ENCODE measurements around the gene SCUBE3. TPM values are rescaled to one million over a fixed set of nuclear protein-coding genes. Genes with fewer than 3 reads are reported as not detected.

SCUBE3 gene
- total and polyA plus RNA-seq, 2 experiments from 2014 or later: 78.2 to 78.7 TPM

DNA sequence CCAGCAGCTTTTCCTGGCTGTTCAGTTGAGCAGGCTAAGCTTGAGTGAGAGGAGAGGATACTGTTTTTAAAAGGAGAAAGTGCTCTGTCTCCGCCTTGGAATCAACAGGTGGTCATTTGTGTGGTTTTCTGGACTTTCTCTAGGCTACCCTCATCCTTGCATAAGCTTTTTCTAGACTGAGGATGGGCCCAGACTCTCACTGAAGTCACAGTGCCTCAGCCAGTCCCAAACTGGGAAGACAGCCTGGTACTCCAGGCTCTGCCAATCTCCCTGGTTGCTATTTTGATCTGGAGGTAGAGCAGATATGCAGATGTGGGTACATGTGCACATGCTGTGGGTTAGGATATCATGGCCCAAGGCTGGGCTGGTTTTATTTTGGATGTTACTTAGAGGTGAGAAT, 7.0 kb downstream of the SCUBE3 start:
- Histone ChIP-seq H3K4me3 (no peak overlapping the region), H3K27ac (no peak overlapping the region), H3K4me1 (ENCODE audit: low read depth) (peaks cover 61% of the 10 kb centered on the region), H3K36me3 (no peaks in the 10 kb centered on the region), H3K9me3 (ENCODE audit: low read depth) (no peaks in the 10 kb centered on the region), H3K27me3 (no peaks in the 10 kb centered on the region)
- TF ChIP-seq, protein P1, sequence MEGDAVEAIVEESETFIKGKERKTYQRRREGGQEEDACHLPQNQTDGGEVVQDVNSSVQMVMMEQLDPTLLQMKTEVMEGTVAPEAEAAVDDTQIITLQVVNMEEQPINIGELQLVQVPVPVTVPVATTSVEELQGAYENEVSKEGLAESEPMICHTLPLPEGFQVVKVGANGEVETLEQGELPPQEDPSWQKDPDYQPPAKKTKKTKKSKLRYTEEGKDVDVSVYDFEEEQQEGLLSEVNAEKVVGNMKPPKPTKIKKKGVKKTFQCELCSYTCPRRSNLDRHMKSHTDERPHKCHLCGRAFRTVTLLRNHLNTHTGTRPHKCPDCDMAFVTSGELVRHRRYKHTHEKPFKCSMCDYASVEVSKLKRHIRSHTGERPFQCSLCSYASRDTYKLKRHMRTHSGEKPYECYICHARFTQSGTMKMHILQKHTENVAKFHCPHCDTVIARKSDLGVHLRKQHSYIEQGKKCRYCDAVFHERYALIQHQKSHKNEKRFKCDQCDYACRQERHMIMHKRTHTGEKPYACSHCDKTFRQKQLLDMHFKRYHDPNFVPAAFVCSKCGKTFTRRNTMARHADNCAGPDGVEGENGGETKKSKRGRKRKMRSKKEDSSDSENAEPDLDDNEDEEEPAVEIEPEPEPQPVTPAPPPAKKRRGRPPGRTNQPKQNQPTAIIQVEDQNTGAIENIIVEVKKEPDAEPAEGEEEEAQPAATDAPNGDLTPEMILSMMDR (IDR thresholded peaks at IDR 0.05; ENCODE audit: low read depth, low read length): no peak
- no peak for DNase-seq (ENCODE audit: low read depth in 1 of 2, low spot score in 1 of 2)

DNA sequence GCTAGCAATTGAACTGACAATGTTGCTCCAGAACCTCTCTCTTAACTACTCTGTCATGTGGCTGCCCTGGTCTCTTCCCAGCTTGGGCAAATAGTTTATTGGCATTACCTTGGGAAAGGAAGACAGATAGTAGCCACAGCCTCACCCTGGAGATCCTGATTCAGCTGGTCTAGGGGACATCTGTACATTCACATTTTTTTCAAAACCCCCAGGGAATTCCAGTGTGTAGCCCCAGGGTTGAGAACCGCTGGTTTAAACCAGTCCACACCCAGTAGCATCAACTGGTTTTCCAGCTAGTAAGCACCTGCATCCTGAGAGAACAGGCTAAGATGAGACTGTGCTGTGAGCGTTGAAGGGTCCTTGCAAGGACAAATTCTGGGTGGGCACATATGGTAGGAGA, 9.6 kb downstream of the SCUBE3 start:
- TF ChIP-seq, protein P1 (IDR thresholded peaks at IDR 0.05; ENCODE audit: low read depth, low read length): no peak
- Histone ChIP-seq H3K4me1 (ENCODE audit: low read depth) (peaks cover 46% of the 10 kb centered on the region), H3K4me3 (no peak overlapping the region), H3K27me3 (no peaks in the 10 kb centered on the region), H3K9me3 (ENCODE audit: low read depth) (no peaks in the 10 kb centered on the region), H3K27ac (no peak overlapping the region), H3K36me3 (no peaks in the 10 kb centered on the region)
- DNase-seq (ENCODE audit: low read depth in 1 of 2, low spot score in 1 of 2): no peak

DNA sequence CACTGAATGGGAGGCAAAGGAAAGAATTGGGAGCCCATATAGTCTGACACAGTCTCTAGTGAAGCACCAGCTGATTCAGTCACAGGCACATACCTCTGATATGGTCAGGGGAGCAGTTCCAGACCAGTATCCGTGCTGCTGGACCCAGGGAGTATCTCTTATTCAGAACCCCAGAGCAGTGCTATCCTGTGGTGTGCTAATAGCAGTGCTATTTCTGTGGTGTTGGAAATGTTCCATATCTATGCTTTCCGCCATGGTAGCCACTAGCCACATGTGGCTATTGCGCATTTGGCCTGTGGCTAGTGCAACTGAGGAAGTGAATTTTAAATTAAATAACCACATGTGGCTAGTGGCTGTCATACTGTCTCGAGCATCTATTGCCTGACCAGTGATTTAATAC, 11.0 kb downstream of the SCUBE3 start:
- peak in 1 of 2 donors; percentile 24 for DNase-seq (ENCODE audit: low read depth in 1 of 2, low spot score in 1 of 2)
- no peaks in the 10 kb centered on the region for H3K27me3 ChIP-seq
- no peak overlapping the region for H3K4me3 ChIP-seq
- TF ChIP-seq, protein P1 (IDR thresholded peaks at IDR 0.05; ENCODE audit: low read depth, low read length): no peak
- H3K9me3 ChIP-seq (ENCODE audit: low read depth): no peaks in the 10 kb centered on the region
- H3K27ac ChIP-seq: no peak overlapping the region
- no peaks in the 10 kb centered on the region for H3K36me3 ChIP-seq
- H3K4me1 ChIP-seq (ENCODE audit: low read depth): peaks cover 33% of the 10 kb centered on the region

DNA sequence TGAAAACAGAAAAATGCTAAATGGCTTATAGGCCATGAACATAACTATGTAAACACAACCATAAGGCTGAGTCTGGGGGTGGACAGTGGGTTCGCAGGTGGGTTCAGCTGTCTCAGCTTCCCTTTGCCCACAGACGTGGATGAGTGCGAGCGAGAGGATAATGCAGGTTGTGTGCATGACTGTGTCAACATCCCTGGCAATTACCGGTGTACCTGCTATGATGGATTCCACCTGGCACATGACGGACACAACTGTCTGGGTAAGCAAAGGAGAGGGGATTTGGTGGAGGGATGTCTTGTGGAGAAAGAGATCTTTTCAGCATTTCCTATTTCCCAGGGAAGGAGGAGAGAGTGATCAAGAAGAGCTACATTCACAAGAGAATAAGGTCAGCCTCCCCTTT, 14.7 kb downstream of the SCUBE3 start:
- TF ChIP-seq, protein P1 (IDR thresholded peaks at IDR 0.05; ENCODE audit: low read depth, low read length): no peak
- H3K27me3 ChIP-seq: no peaks in the 10 kb centered on the region
- H3K4me1 ChIP-seq (ENCODE audit: low read depth): peaks cover 26% of the 10 kb centered on the region
- H3K36me3 ChIP-seq: peaks cover 8% of the 10 kb centered on the region
- no peaks in the 10 kb centered on the region for H3K9me3 ChIP-seq (ENCODE audit: low read depth)
- no peak overlapping the region for H3K27ac ChIP-seq
- no peak for DNase-seq (ENCODE audit: low read depth in 1 of 2, low spot score in 1 of 2)
- H3K4me3 ChIP-seq: no peak overlapping the region

DNA sequence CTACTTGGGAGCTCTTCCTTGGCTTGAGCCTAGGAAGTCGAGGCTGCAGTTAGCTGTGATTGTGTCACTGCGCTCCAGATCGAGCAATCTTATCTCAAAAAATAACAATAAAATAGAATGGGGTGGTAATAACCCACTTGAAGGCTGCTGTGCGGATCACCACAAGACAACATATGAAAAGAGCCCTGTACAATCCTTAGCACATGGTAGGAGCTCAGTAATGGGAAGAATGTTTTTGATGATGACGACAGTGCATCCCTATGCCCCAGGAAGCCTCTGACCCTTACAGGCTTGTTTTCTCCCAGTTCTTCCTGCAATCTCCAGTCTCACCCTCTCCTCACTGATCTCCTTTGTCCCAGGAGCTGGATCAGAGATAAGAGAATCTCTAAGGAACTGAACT, 15.5 kb downstream of the SCUBE3 start:
- Histone ChIP-seq H3K4me1 (ENCODE audit: low read depth) (peaks cover 26% of the 10 kb centered on the region), H3K4me3 (no peak overlapping the region), H3K9me3 (ENCODE audit: low read depth) (no peaks in the 10 kb centered on the region), H3K36me3 (peaks cover 11% of the 10 kb centered on the region), H3K27me3 (no peaks in the 10 kb centered on the region), H3K27ac (no peak overlapping the region)
- TF ChIP-seq, protein P1 (IDR thresholded peaks at IDR 0.05; ENCODE audit: low read depth, low read length): no peak
- no peak for DNase-seq (ENCODE audit: low read depth in 1 of 2, low spot score in 1 of 2)

DNA sequence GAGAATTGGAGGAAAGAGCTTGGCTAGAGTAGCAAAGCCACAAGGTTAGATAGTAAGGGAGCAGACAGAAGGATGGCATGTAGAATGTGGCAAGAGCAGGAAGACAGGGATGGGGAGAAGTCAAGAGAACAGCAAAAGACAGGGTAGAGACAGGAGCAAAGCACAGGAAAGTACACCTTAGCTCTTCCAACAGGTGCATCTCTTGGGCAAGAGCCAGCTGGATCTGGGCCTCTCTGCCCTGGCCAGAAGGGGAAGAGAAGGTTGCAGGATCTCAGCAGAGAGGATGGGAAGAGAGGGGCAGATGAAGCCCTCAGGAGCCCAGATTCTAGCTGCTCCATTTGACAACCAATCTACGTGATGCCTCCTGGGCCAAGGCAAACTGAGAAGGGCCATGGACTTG, 16.7 kb downstream of the SCUBE3 start:
- peaks cover 19% of the 10 kb centered on the region for H3K36me3 ChIP-seq
- H3K27me3 ChIP-seq: no peaks in the 10 kb centered on the region
- TF ChIP-seq, protein P1 (IDR thresholded peaks at IDR 0.05; ENCODE audit: low read depth, low read length): no peak
- DNase-seq (ENCODE audit: low read depth in 1 of 2, low spot score in 1 of 2): peak in 1 of 2 donors; percentile 46
- no peak overlapping the region for H3K27ac ChIP-seq
- no peak overlapping the region for H3K4me3 ChIP-seq
- no peaks in the 10 kb centered on the region for H3K9me3 ChIP-seq (ENCODE audit: low read depth)
- H3K4me1 ChIP-seq (ENCODE audit: low read depth): peaks cover 17% of the 10 kb centered on the region

Data from cardiac muscle cell (in vitro differentiated cells and primary cell).